ENCODE data around the gene FAM98B. TPM values are rescaled to one million over a fixed set of nuclear protein-coding genes. Genes with fewer than 3 reads are reported as not detected.

FAM98B gene
- total RNA-seq, 6 donors from 2014 or later: 2.2 to 30.4 (median 15.8) TPM

GRCh38 chr15:38463893-38464292 is 10.0 kb downstream of the FAM98B start:
- Histone ChIP-seq H3K4me3 (no peak overlapping the region), H3K27ac (no peak overlapping the region), H3K27me3 (no peaks in the 10 kb centered on the region), H3K9me3 (no peaks in the 10 kb centered on the region), H3K4me1 (peaks cover 0 to 23% (median 3%) of the 10 kb centered on the region in 4 donors), H3K36me3 (peaks cover 0 to 13% (median 0%) of the 10 kb centered on the region in 4 donors)
- TF ChIP-seq POLR2AphosphoS5 (IDR thresholded peaks at IDR 0.05) (no peak), POLR2A (IDR thresholded peaks at IDR 0.05) (no peak)
- no peak for ATAC-seq (ENCODE audit: low FRiP score in 2 of 2)
- no peak for DNase-seq
- 79 to 83% methylated on average over 3 of the region's 3 CpGs for WGBS, 2 donors

GRCh38 chr15:38464675-38465074 is 10.7 kb downstream of the FAM98B start:
- H3K4me3 ChIP-seq: no peak overlapping the region
- no peak overlapping the region for H3K27ac ChIP-seq
- 80 to 90% methylated on average over 4 of the region's 4 CpGs for WGBS, 2 donors
- H3K9me3 ChIP-seq: no peaks in the 10 kb centered on the region
- peaks cover 0 to 13% (median 0%) of the 10 kb centered on the region in 4 donors for H3K36me3 ChIP-seq
- peaks cover 0 to 17% (median 3%) of the 10 kb centered on the region in 4 donors for H3K4me1 ChIP-seq
- DNase-seq (no peak), ATAC-seq (ENCODE audit: low FRiP score in 2 of 2) (no peak)
- TF ChIP-seq POLR2AphosphoS5 (IDR thresholded peaks at IDR 0.05): no peak
- TF ChIP-seq POLR2A (IDR thresholded peaks at IDR 0.05): no peak
- TF ChIP-seq EP300 (IDR thresholded peaks at IDR 0.05): no peak
- TF ChIP-seq CTCF (IDR thresholded peaks at IDR 0.05): no peak
- no peaks in the 10 kb centered on the region for H3K27me3 ChIP-seq

DNA sequence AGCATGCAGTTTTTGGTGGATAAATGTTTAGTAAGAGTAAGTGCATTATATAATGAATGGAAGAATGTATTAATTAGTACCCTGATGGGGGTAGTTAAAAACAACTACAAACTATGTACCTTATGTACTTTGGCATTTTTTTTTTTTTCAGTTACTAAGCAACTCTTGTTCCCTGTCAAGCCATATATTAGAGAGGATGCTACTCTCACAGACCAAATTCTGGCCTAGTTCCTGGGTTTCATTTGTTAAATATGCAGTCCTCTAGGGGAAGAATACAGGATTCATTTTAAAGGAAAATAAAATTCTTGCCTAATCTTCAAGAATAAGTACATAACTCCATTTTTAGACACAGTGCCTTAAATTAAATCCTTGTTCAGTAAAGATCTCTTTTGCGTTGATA is 16.9 kb downstream of the FAM98B start:
- peaks cover 0 to 32% (median 6%) of the 10 kb centered on the region in 4 donors for H3K36me3 ChIP-seq
- TF ChIP-seq EP300 (IDR thresholded peaks at IDR 0.05) (no peak), POLR2AphosphoS5 (IDR thresholded peaks at IDR 0.05) (no peak), POLR2A (IDR thresholded peaks at IDR 0.05) (no peak), CTCF (IDR thresholded peaks at IDR 0.05) (no peak)
- no peak for DNase-seq
- H3K27me3 ChIP-seq: no peaks in the 10 kb centered on the region
- H3K9me3 ChIP-seq: no peaks in the 10 kb centered on the region
- no peak overlapping the region for H3K27ac ChIP-seq
- no peak overlapping the region for H3K4me3 ChIP-seq
- ATAC-seq (ENCODE audit: low FRiP score in 2 of 2): no peak
- 91 to 96% methylated on average over 1 of the region's 1 CpG for whole genome bisulfite sequencing, 2 donors
- H3K4me1 ChIP-seq: no peaks in the 10 kb centered on the region

GRCh38 chr15:38471974-38472373 is 18.0 kb downstream of the FAM98B start:
- 84 to 87% methylated on average over 2 of the region's 2 CpGs for WGBS, 2 donors
- Histone ChIP-seq H3K27me3 (no peaks in the 10 kb centered on the region), H3K27ac (no peak overlapping the region), H3K36me3 (peaks cover 0 to 42% (median 7%) of the 10 kb centered on the region in 4 donors), H3K9me3 (no peaks in the 10 kb centered on the region), H3K4me1 (no peaks in the 10 kb centered on the region), H3K4me3 (no peak overlapping the region)
- TF ChIP-seq EP300 (IDR thresholded peaks at IDR 0.05) (no peak), CTCF (IDR thresholded peaks at IDR 0.05) (no peak), POLR2AphosphoS5 (IDR thresholded peaks at IDR 0.05) (no peak), POLR2A (IDR thresholded peaks at IDR 0.05) (no peak)
- DNase-seq (no peak), ATAC-seq (ENCODE audit: low FRiP score in 2 of 2) (no peak)

GRCh38 chr15:38474155-38474757 is 20.3 kb downstream of the FAM98B start:
- DNase-seq (peak in 1 of 2 donors; percentile 24), ATAC-seq (ENCODE audit: low FRiP score in 2 of 2) (peak; percentile 88 to 90)
- TF ChIP-seq CTCF (IDR thresholded peaks at IDR 0.05) (peak in 4 of 6 experiments; percentile 46 to 82 (median 77)), POLR2AphosphoS5 (IDR thresholded peaks at IDR 0.05) (no peak)
- Histone ChIP-seq H3K9me3 (no peaks in the 10 kb centered on the region), H3K27me3 (no peaks in the 10 kb centered on the region), H3K4me1 (no peaks in the 10 kb centered on the region), H3K4me3 (no peak overlapping the region), H3K27ac (no peak overlapping the region), H3K36me3 (peaks cover 0 to 47% (median 10%) of the 10 kb centered on the region in 4 donors)
- WGBS, 2 donors: 79 to 85% methylated on average over 4 of the region's 4 CpGs
